Heart right ventricle (tissue), 16 donors: ENCODE results near the gene TSPAN16. TPM values are rescaled to one million over a fixed set of nuclear protein-coding genes. Genes with fewer than 3 reads are reported as not detected.
"Not testable (repeated sequence)": the region's sequence is repeated elsewhere in the genome, so short reads cannot be mapped to it uniquely, and the experiment has no call there.

Source experiments
- ATAC-seq, 8 donors: fragments of 200-7000 bp; cut with Tn5 transposase; one replicate each; pipeline ENCODE4 v1.9.1; 2020; ENCODE audit warnings: mild to moderate bottlenecking in 8 of 8, moderate library complexity in 8 of 8, moderate number of reproducible peaks in 1 of 8
- DNase-seq, 2 donors: peaks; one replicate each; pipeline ENCODE4 v3.0.0-alpha.2; 2020
- H3K27ac ChIP-seq, 10 donors: fragments of 200-600 bp; sonication (generic) in 2 of 10; one replicate each; pipeline versions ENCODE4 v1.5.0 to v1.8.0; 2020 to 2022; ENCODE audit warnings: mild to moderate bottlenecking in 3 of 10
- H3K27me3 ChIP-seq, 7 donors: fragments of 200-600 bp; one replicate each; pipeline ENCODE4 v1.8.0; 2021 to 2022; ENCODE audit warnings: mild to moderate bottlenecking in 2 of 7
- H3K36me3 ChIP-seq, 9 donors: fragments of 200-600 bp; sonication (generic) in 1 of 9; one replicate each; pipeline versions ENCODE4 v1.5.0 to v1.8.0; 2020 to 2022; ENCODE audit warnings: mild to moderate bottlenecking in 2 of 9
- H3K4me1 ChIP-seq, 9 donors: fragments of 200-600 bp; sonication (generic) in 1 of 9; one replicate each; pipeline versions ENCODE4 v1.5.0 to v1.8.0; 2020 to 2022; ENCODE audit warnings: mild to moderate bottlenecking in 4 of 9
- H3K4me3 ChIP-seq, 10 donors: fragments of 200-600 bp; sonication (generic) in 2 of 10; one replicate each; pipeline versions ENCODE4 v1.5.0 to v1.8.0; 2020 to 2022; ENCODE audit warnings: mild to moderate bottlenecking in 7 of 10, moderate library complexity in 2 of 10
- H3K9me3 ChIP-seq, 11 donors: fragments of 200-600 bp in 10 of 11; sonication (generic) in 2 of 11; one replicate each; pipeline versions ENCODE4 v1.5.0 to v1.8.0; 2013 to 2022; ENCODE audit warnings: mild to moderate bottlenecking in 2 of 11, control low read depth in 1 of 11, moderate library complexity in 1 of 11
- CTCF ChIP-seq, 9 donors: fragments of 200-600 bp; sonication (generic) in 2 of 9; IDR thresholded peaks; one replicate each; pipeline versions ENCODE4 v1.5.0 to v1.8.0; 2021 to 2022; ENCODE audit warnings: antibody characterized with exemption in 9 of 9, mild to moderate bottlenecking in 5 of 9, moderate library complexity in 1 of 9
- WGBS, 2 donors: extraction: QIAGEN DNeasy Blood & Tissue Kit; methylation state at CpG; one replicate each; pipeline ENCODE4 v1.1.7; 2013; ENCODE audit warnings: inconsistent platforms in 1 of 2; 5-methylcytosine and 5-hydroxymethylcytosine counted together
- intact Hi-C, 10 donors: fragments of 100-400 bp; cut with DNase I; formaldehyde crosslinking; loops; one replicate each; pipeline versions ENCODE4 v1.11.1 to v1.14.2; 2022
- polyA plus RNA-seq, 2 donors: library from polyadenylated mRNA; stranded (reverse); fragments of 200-250 nt; gene quantifications; one replicate each; pipeline ENCODE4 v1.2.3, GENCODE V29; 2013
- total RNA-seq, 10 donors: library from RNA; stranded (reverse); fragmentation: NEBNext Ultra II Directional in 3 of 10; extraction: Animal tissue kit (Norgen Biotek cat#: 25700) in 3 of 10; gene quantifications; one replicate each; pipeline versions ENCODE4 v1.2.1 to v1.2.4, GENCODE V29; 2021 to 2023
- donor health status: Arrhythmogenic right ventricular cardiomyopathy.
- donor health status: ischemic (EF 13 %, LVEDD 7.1; RV severe dilation, severe dysfunction).
- donor health status: healthy with polysubstance abuse.
- donor health status: DM: no; HTN: yes; CAD: no.
- donor health status: DM: no; HTN: no; CAD: no.
- donor health status: ischemic (EF 25% LVEDD 6.9; RV normal size, moderate dysfunction).
- donor health status: ischemic (EF 25% LVEDD 5.7; RV mildly dilated, moderate dysfunction).
- donor health status: healthy.
- donor health status: DM: yes; HTN: yes; CAD: no.
- donor health status: Ischemic cardiomyopathy.
- donor health status: ischemic (EF 35%, LVEDD 5.7; RV mildly dilated, moderate dysfunction).
- donor health status: nonischemic (EF 11% LVEDD 7.7; RV severe dilation, severe dysfunction).
- donor health status: DM: yes; HTN: yes; CAD: no.
- donor health status: PGD.
- donor health status: ischemic (EF 29% LVEDD 5.4; RV normal size, mild dysfunction).
- donor health status: nonischemic (EF 23%, LVEDD 6.1; RV moderate dilation, normal function).

The TSPAN16 gene
- total and polyA plus RNA-seq, 12 donors = not detected

- intact Hi-C loops = loop anchor here in 9 of 10 donors (5.0 to 10.0 kb wide), 12 partner anchors 37 to 287 kb away; partner anchors contain the start of genes ELAVL3 (in 3 of the 9), CCDC159 (in 1 of the 9), EPOR (in 1 of the 9) and ODAD3 (in 1 of the 9)
- Histone ChIP-seq H3K36me3 (no peaks in the 10 kb centered on the region), H3K27ac (no peak overlapping the region), H3K27me3 (no peaks in the 10 kb centered on the region), H3K4me1 (peaks cover 0 to 22% (median 0%) of the 10 kb centered on the region in 9 donors), H3K4me3 (no peak overlapping the region), H3K9me3 (no peaks in the 10 kb centered on the region)
- DNase-seq (no peak), ATAC-seq (no peak)
- WGBS, 2 donors = 73 to 84% methylated on average over 8 of the region's 8 CpGs
- no peak for TF ChIP-seq CTCF (IDR thresholded peaks at IDR 0.05)
These were observed 4.2 kb downstream of the TSPAN16 start for GRCh38 chr19:11299946-11300810.

- no peak for TF ChIP-seq CTCF (IDR thresholded peaks at IDR 0.05)
- no peaks in the 10 kb centered on the region for H3K9me3 ChIP-seq
- intact Hi-C loops = no loop called here
- peaks cover 0 to 17% (median 0%) of the 10 kb centered on the region in 9 donors for H3K4me1 ChIP-seq
- no peak overlapping the region for H3K4me3 ChIP-seq
- DNase-seq = no peak
- 83 to 85% methylated on average over 11 of the region's 11 CpGs for WGBS, 2 donors
- H3K36me3 ChIP-seq = no peaks in the 10 kb centered on the region
- H3K27me3 ChIP-seq = no peaks in the 10 kb centered on the region
- ATAC-seq = no peak
- no peak overlapping the region for H3K27ac ChIP-seq
These were observed 4.8 kb downstream of the TSPAN16 start for GRCh38 chr19:11300811-11301120.

DNA sequence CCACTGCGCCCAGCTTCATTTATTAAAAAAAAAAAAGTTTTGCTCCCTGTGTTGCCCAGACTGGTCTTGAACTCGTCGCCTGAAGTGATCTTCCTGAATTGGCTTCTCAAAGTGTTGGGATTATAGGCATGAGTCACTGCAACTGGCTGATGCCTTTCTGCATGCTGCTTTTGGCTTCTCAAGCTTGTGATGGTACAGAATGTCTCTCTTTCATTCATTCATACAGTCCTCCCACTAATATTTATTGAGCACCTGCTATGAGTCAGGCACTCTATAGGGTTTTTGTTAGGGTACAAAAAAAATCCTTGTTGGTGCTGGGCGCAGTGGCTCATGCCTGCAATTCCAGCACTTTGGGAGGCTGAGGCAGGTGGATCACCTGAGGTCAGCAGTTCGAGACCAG lies 9.0 kb downstream of the TSPAN16 start:
- no peak for ATAC-seq
- Histone ChIP-seq H3K9me3 (no peaks in the 10 kb centered on the region), H3K4me1 (no peaks in the 10 kb centered on the region), H3K36me3 (no peaks in the 10 kb centered on the region), H3K27ac (no peak overlapping the region), H3K4me3 (no peak overlapping the region), H3K27me3 (no peaks in the 10 kb centered on the region)
- 90 to 94% methylated on average over 5 of the region's 5 CpGs for WGBS, 2 donors
- TF ChIP-seq CTCF (IDR thresholded peaks at IDR 0.05) = no peak
- intact Hi-C loops = no loop called here
- no peak for DNase-seq

GRCh38 chr19:11306337-11306736 lies 10.4 kb downstream of the TSPAN16 start:
- H3K36me3 ChIP-seq = no peaks in the 10 kb centered on the region
- H3K9me3 ChIP-seq = no peaks in the 10 kb centered on the region
- intact Hi-C loops = no loop called here
- no peak overlapping the region for H3K27ac ChIP-seq
- H3K27me3 ChIP-seq = no peaks in the 10 kb centered on the region
- DNase-seq = no peak
- no peak for ATAC-seq
- 82 to 88% methylated on average over 9 of the region's 9 CpGs for WGBS, 2 donors
- no peaks in the 10 kb centered on the region for H3K4me1 ChIP-seq
- no peak overlapping the region for H3K4me3 ChIP-seq
- no peak for TF ChIP-seq CTCF (IDR thresholded peaks at IDR 0.05)

- H3K27me3 ChIP-seq, ATAC-seq, intact Hi-C loops, H3K9me3 ChIP-seq, DNase-seq, H3K36me3 ChIP-seq: not testable (repeated sequence)
- Histone ChIP-seq H3K4me1 (peaks cover 0 to 80% (median 20%) of the 10 kb centered on the region in 9 donors), H3K4me3 (peak overlapping the region in 1 of 10 donors; percentile 30), H3K27ac (peak overlapping the region in 3 of 10 donors; percentile 50 to 84 (median 78))
- WGBS, 2 donors = 80 to 89% methylated on average over 9 of the region's 9 CpGs
These were observed 24.5 kb downstream of the TSPAN16 start for GRCh38 chr19:11320278-11320995.
